NCI-H2196 (cell line): ENCODE results near the gene ELL2.

Experiments used
- DNase-seq: peaks from one replicate; lab custom pipeline; 2025; ENCODE audit not compliant: unreplicated experiment; lab: John Stamatoyannopoulos, UW

Gene ELL2

DNA sequence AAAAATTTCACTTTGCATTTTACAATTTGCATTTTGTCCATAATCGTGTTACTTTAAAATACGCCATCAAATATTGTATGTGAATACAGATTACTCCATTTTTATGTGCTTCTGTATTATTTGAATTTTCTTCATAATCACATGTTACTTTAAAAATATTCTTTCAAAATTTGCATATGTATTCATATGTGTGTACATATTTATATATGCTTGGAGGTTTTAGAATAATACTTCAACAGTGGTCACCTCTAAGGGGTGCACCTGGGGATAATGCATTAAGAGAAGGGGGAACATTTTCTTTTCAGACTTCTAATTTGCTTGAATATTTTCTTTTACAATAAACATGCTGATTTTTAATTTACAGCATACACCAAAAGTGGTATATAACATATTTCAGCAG lies 21.9 kb upstream of the ELL2 start:
- DNase-seq = no peak

DNA sequence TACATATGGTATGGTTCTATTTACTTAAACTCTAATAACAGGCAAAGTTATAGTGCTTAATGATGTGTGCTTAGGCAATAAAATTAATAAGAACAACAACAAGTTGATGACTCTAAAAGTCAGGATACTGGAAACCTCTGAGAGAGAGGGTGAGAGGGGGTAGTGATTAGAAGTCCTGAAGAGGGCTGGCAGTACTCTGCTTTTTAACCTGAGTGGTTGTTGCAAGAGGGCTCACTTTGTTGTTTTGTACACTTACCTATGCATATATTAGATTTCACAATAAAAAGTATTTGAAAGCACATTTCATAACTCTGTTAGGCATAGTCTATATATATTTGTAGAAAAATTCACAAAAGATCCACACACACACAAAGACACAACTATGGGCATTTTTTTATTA lies 21.4 kb upstream of the ELL2 start:
- DNase-seq = no peak

DNA sequence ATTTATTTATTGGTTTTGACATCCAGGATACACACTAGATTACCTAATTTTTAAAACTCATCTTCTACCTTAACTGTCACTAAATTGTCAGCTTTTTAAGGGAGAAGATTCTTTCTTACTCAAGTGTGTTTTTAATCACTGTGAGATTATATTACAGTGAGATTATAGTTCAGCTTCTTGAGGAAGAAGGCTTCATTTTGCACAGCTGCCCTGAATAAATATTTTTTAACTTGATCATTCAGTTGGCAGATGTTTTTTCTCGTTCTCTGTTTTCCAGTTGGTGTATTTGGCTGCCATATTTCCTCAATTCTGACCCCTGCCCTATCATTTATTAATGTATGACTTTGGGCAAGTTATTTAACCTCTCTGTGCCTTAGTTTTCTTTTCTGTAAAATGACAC lies 15.0 kb upstream of the ELL2 start:
- no peak for DNase-seq

DNA sequence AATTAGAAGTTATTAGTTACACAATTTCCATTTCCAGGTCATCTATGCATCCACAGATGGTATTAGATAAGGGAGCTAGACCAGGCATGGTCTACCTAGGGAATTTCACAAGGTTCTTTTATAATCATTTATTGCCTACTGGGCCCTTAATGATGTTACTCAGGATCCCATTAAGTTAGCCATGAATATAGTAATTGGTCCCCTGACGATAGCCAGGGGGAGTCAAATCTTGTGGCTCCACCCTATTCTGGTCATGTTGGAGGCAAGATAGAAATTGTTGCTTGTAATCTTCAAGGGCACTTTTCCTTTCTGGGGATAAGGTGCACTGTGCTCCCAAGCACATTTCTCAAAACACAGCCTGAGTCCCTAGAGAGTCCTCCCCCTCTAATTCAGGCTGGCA lies 14.1 kb upstream of the ELL2 start:
- DNase-seq = no peak

DNA sequence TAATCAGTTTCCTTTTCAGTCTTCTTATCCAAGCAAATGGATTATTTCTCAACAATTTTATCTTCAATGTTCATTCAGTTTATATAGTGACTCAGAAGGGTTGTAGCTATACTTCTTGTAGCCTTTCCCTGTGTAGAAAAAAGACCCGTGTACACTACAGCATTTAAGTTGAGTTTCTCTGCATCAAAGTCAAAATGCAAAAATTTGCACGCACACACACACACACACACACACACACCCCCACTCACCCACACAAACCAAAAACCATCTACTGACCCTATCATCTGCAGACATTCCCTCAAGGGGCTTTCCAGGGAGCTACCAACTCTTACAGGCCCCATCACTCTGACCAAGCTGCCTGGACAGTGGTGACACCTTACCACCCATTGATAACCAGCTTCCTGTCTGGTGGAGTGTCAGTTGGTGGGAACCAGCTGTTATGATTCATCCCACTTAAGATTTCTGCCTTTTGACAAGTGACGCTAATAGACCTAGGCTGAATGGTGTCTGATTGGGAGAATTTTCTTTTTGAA lies 12.2 kb upstream of the ELL2 start:
- DNase-seq = no peak

DNA sequence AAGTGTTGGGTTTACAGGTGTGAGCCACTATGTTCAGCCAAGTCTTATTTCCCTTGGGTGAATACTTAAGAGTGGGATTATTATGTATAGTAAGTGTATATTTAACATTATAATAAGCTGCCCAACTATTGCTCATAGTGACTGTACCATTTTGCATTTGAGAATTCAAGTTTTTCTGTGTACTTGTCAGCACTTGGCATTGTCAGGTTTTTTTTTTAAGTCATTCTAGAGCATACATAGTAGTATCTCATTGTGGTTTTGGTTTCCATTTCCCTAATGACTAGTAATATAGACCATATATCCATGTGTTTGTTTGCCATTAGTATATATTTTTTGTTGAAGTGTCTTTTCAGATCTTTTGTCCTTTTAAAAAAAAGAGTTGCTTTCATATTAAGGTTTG lies 10.5 kb upstream of the ELL2 start:
- no peak for DNase-seq

DNA sequence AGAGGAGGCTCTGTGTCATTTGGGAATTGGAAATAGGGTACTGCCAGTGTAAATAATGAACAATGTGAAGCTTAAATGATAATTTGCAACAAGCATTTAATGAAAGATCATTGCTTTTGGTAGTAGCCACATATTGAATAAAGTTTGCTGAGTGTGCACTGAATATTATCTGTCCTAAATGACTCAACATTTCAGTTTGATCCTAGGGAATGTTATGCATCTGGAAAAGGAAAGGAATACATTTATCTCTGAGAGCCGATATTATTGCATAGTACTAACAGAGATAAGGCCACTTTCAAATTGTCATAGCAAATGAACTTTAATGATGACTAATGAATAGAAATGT lies 8.7 kb upstream of the ELL2 start:
- no peak for DNase-seq

DNA sequence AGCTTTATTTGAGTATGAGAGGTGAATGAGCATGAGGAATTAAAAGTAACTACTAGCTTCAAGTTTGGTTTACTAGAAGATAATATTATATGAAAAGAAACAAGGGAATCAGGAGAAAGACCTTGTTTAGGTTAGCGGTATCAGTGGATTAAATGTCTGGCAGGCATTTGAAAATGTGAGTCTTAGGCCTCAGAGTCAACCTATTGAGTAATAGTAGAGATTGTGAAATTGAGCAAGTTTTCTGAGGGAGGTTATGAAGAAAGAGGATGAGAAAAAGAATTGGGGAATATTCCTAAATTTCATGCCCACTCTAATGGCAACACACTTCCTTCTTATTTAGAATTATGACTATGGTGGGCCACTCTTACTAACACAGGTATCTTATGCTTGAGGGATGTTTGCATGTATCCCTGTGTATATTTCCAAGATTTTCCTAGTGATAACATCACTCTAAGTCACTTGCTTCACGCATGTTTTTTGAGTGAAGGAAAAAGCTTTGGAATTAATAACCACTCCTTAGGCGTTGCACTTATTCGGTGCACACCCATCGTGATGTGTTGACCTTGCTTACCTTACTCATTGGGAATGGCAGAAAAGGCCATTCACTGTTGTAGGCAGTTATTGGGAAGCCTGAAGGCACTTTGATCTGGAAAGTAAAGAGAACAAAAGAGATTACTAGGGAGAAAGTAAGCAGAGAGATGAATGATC lies 8.2 kb upstream of the ELL2 start:
- DNase-seq = no peak

DNA sequence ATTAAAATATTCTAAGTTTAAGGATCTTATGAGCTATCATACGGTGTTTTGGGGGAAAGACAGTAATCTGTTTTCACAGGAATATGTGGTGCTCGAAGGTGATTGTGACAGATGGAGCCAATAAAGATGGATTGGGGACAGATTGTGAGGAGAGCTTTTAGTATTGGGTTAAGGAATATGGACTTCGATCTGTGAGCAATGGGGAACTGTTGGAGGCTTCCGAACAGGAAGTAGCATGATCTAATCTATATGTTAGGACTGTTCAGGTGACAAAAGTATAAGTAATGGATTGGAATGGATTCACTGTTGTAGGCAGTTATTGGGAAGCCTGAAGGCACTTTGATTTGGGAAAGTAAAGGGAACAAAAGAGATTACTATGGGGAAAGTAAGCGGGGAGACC lies 7.4 kb upstream of the ELL2 start:
- no peak for DNase-seq

DNA sequence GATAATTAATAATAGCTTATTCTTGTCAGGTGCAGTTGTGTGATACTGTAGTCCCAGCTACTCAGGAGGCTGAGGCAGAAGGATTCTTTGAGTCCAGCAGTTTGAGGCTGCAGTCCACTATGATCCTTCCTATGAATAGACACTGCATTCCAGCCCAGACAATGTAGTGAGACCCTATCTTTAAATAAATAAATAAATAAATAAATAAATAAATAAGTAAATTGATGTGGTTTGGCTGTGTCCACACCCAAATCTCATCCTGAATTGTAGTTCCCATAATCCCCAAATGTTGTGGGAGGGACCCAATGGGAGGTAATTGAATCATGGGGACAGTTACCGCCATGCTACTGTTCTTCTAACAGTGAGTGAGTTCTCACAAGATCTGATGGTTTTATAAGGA lies 5.6 kb upstream of the ELL2 start:
- no peak for DNase-seq

DNA sequence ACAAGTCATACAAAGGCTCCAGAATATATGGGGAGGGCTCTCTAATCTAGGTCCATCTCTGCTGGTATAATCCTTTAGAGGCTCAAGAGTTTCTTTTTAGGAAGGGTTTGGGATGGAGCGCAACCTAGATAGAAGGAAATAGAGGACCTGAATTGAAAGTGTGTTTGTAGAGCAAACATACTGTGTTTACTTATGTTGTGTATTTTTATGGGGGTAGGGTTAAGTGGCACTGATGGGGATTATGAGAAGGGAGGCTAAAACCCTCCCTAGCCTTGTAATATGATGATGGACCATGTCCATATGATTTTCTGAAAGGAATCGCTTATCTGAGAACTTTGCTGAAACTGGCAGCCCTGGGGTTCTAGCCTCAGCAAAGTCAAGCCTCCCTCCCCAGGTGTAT lies 4.4 kb upstream of the ELL2 start:
- DNase-seq = peak; percentile 42

DNA sequence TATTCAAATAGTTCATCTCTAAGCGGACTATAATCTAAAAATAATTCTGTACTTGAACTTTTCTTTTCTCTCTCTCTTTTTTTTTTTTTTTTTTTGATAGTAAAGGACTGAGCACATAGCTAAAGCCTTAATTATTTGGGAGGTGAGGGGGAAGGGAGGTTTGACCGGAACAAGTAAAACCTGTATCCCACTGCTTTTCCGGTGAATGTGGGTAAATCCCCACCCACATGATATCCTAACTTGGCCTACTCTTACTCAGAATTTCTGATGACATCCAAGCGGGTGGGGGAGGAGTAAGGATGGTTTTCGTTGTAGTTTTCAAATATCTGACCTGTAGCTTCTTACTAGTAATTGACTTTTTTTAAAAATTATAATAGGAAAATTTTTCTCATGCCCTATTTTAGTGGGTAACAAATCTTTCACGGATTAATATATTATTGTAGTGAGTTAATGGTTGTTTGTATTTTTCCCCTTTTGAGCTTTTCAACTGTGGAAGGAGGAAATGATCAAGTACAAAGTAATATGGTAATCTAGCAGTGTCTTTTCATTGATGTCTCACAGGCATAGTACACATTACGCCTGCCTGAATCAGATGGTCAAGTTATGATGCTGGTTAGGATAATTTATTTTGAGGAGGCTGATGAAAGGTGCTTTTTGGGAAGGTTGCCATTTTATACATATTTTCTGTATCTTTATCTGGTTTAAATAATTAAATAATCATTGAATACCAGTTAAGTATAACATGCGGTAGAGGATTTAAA lies 2.2 kb upstream of the ELL2 start:
- no peak for DNase-seq

DNA sequence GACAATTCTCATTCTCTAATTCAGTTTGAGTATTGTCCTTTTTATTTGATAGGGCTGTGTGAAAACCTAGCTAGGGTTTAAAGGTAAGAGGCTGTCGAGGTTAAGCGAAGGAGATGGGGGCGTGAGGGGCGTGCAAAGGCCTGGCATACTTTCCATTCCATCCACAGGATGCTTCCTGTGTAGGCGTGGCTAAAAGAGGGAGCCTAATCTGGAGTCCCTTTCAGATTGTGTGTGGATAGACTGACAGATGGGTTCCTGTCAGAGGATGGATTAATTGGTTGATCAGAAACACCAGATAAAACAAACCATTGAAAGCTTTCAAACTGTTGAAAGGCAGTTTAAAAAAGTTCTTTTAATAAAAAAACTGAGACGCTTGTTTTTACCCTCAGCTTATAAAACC lies 1.1 kb upstream of the ELL2 start:
- no peak for DNase-seq

DNA sequence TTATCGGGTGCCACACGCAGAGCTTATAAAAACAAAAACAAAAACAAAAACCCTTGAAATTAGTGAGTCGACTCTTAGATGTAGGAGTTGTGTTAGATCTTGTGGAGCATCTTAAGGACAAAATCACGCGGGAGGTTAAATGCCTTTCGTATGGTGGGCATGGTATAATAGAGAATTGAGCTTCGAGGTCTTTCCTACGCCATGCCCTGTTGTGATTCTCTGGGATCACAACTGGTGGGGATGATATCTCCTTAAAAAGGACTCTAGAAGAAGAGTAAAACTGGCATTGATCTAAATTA lies 773 bp upstream of the ELL2 start:
- no peak for DNase-seq

DNA sequence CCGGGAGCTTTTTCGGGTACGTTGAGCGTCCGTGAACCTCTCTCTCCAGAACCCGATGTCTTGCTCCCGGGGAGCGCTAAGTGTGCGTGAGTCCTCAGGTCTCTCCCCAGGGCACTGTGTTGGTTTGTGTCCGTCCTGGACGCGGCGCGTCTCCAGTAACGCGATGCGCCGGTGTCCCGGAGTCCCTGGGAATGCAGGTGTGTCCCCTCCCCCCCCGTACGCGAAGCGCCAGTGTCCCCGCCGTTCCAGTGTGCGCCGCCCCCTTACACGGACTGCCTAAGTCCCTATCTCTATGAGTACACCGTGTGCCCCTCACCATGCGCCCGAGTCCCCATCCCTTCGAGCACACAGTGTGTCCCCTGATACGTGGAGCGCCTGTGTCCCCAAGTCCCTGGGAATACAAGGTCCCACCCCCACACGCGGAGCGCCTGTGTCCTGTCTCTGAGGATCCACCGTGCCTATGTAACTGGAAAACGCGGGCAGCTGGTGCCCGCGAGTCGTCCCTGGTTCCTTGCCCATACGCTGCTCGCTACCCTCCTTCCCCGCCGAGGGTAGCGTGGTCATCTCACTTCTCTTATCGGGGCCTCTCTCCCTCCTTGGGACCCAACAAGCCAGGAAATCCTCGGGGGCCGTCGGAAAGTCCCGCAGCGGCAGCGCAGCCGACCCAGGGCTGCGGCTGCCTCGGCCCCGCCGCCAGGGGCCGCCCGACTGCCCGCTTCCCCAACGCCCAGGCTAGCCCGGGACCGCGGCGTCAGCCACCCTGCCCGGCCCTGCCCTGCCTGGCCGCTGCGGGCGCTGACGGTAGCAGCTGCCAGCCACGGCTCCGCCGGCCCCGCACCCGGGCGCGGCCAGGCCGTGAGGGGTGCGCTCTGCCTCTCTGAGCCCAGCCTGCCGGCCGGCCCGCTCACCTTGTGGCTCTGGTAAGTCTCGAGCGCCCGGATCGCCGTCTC lies 709 bp downstream of the ELL2 start:
- peak; percentile 24 for DNase-seq

DNA sequence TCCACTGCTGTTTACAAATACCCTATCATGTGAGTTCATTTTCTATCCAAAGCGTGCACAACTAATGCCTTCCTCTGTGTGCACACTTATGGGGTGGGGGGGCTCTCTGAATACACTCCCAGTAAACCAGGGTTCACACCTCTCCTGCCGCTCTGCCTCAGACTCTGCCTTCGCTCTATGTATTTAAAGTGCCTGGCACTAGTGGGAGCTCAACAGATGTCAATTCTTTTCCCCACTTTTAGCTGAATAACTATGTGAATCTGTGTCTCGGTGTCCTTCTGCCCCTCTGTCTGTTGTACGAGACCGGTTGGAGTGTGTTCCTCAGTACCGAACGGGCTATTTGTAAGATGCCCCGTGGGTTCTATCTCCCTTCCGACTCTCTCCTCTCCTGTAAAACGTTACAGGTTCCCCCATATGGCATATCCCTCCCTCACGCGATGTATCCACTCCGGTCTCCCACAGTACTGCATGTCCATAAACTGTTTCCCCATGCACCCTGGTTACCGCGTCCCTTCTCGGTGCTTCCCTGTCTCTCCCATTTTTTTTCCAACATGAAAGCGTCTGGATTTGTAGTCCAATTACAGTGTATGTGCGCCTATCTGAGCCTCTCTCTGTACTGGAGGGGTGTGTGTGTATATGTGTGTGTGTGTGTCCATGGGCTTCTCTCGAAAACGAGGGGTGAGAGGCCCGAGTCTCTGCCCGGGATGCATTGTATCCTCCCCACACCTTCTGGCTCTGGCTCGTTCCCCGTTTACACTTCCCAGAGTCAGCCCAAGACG lies 1.6 kb downstream of the ELL2 start:
- DNase-seq = no peak

DNA sequence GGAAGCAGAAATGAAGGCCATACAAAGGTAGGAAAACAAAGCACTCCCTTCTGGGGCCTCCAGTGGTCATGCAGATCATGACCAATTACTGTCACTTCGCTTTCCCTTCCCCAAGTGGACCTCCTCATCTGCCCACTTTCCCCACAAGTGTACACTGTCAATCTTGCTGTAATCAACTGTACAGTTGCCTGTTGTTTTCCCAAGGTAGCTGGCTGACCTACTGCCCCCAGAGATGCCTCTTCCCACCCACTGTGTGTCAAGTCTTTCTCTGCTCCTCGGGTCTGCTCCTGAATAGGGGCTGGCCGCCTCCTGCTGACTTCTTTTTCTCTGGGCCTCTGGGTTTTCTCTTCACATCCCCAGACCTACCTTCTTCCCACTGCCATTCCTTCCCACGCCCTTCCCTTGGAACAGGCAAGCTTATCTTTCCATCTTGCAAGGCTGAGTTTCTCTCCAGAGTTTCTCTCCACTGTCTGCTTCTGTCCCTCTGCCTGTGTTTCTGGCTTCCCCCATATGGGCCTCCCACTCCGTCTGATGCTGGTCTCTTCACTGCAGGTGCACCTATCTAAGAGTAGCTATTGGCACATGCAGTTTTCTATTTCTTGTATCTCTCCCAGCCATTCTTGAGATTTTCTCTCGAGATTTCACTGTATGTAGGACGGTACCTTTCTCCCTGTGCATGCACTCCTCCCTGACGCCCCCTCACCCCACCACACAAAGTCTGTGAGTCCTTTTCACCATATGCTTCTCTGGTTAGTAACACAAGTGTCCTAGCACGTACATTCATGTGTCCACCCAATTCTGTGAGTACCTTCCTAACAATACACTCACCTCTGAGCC lies 2.4 kb downstream of the ELL2 start:
- DNase-seq = no peak

DNA sequence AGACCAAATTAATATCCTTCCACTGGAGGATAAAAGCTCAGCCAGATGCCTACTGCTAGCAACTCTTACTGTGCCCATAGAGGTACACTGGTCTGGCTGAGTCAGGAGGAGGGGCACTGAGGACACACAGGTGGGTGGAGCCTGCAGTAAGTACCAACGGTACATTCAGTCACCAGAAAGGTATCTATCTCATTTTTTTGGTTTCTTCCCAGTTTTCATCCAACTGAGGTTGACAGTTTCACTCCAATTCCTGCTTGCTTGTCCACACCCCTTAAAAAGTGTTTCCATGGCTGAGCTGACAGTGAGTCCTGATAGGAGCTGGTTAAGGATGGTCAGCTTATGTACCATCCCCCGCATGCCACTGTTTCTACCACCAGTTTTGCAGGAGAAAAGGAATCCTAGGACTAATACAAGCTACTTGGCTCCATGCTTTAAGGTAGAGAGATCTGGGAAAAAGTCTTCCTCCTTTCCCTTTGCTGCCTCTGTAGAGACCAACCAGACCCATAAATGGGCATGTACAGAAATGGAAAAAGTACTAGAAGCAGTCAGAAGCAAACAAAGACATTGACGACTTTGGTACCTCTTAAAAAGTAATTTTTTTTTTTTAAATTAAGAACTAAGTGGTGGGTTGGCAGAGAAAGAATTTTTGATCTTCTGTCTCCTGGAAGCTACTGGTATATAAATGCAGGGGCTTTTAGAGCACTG lies 3.2 kb downstream of the ELL2 start:
- no peak for DNase-seq

DNA sequence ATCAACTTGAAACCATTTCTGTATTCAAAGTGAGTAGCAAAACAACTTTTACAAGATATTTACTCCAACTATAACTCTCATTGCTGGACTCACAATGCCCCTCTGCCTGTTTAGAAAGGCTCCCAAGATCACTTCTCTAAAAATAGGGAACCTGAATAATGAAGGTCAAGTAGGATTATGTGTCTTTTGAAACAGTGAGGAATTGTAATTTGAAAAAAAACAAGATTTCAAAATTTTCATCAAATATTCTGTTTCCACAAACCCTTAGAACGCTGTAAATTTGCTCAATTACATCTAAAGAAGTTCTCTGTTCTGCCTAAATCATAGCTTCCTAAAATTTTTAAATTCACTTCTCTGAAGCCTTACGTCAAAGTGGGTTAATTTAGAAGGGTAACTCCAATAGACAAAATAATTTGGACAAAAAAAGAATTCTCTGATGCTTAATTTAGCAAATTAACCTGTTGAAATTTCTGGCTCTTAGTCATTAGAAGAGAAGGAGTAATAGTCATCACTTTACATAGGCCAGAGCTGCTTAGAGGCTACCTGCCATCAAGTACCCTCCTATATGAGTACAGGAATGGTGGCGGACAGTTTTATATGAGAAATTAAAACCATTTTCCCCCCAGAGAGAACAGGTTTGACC lies 4.0 kb downstream of the ELL2 start:
- no peak for DNase-seq
